Measurements from ENCODE around the gene PSMD3.
"Not testable (repeated sequence)": the region's sequence is repeated elsewhere in the genome, so short reads cannot be mapped to it uniquely, and the experiment has no call there.

Gene PSMD3

DNA sequence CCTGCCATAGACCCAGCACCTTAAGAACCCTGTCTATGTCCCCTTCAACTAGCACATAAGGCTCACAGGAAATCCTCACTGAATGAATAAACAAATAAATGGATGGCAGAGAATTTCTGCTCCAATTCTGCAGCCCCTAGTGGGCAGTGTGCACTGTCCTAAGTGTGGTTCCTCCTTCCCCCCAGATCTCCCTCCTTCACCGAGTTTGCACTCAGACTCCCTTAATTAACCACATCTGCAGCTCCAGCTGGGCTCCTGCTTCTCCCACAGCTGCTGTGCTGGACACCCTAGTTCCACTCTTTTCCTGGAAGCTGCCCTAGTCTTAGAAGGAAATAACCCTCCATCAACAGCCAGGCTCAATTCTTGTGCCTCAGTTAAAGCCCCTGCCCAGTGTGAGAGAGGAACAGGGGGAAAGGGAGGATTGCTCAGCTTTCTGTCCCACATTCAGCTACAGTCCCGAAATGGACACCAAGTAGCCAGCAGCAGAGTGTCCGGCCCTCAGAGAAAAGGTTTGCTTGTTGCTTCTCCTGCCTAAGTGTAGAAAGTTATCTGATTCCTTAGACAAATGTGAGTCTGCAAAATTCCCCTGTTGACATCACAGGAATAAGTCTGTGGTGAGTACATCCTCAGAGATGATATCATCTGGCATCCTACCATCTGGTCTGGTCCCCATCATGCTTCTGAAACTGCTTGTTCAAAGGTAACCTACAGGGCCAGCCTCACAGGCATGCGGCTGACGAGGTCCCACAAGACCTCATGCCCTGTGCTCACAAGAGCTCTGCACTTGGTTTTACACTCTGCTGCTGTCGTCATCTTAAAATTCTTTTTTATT, 40.8 kb upstream of the PSMD3 start:
- H3K27ac ChIP-seq = no peak overlapping the region
- TF ChIP-seq, protein P1, sequence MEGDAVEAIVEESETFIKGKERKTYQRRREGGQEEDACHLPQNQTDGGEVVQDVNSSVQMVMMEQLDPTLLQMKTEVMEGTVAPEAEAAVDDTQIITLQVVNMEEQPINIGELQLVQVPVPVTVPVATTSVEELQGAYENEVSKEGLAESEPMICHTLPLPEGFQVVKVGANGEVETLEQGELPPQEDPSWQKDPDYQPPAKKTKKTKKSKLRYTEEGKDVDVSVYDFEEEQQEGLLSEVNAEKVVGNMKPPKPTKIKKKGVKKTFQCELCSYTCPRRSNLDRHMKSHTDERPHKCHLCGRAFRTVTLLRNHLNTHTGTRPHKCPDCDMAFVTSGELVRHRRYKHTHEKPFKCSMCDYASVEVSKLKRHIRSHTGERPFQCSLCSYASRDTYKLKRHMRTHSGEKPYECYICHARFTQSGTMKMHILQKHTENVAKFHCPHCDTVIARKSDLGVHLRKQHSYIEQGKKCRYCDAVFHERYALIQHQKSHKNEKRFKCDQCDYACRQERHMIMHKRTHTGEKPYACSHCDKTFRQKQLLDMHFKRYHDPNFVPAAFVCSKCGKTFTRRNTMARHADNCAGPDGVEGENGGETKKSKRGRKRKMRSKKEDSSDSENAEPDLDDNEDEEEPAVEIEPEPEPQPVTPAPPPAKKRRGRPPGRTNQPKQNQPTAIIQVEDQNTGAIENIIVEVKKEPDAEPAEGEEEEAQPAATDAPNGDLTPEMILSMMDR (IDR thresholded peaks at IDR 0.05) = peak; percentile 28
- no peak for TF ChIP-seq ZFX (IDR thresholded peaks at IDR 0.05; ENCODE audit: borderline replicate concordance)

DNA sequence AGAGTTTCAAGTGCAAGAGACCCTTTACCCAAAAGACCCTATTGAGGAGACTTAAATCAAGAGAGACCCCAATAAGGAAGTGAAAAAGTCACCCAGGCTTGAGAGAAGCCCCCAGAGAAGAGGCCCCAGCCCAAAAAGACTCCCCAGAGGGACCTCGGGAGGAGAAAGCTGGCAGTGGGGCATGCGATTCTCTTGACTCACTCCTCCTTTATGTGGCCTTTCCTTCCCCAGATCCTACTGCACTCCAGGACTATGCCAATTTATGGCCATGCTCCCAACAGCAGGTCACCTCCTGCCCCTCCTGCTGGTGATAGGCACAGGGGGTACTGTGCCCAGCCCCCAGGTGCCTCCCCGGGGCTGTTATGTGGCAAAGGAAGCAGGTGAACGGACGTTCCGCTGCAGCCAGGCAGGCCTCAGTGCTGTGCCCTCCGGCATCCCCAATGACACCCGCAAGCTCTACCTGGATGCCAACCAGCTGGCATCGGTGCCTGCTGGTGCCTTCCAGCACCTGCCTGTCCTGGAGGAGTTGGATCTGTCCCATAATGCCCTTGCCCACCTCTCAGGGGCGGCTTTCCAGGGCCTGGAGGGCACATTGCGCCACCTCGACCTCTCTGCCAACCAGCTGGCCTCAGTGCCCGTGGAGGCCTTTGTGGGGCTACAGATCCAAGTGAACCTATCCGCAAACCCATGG, 36.8 kb upstream of the PSMD3 start:
- TF ChIP-seq, protein P1 (IDR thresholded peaks at IDR 0.05) = no peak
- no peak for TF ChIP-seq ZFX (IDR thresholded peaks at IDR 0.05; ENCODE audit: borderline replicate concordance)

DNA sequence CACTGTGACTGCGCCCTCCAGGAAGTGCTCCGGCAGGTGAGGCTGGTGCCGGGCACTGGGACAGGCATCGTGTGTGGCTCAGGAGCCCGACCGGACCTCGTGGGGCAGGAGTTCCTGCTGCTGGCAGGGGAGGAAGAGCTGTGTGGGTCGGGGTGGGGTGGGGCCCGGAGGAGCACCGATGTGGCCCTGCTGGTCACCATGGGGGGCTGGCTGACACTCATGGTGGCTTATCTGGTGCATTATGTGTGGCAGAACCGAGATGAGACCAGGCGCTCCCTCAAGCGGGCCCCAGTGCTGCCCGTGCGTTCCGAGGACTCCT, 36.3 kb upstream of the PSMD3 start:
- TF ChIP-seq, protein P1 (IDR thresholded peaks at IDR 0.05) = no peak
- TF ChIP-seq ZFX (IDR thresholded peaks at IDR 0.05; ENCODE audit: borderline replicate concordance) = no peak
- H3K27ac ChIP-seq = no peak overlapping the region

More for the DNA sequence above, 36.8 kb upstream of the PSMD3 start:
- H3K27ac ChIP-seq = no peak overlapping the region

DNA sequence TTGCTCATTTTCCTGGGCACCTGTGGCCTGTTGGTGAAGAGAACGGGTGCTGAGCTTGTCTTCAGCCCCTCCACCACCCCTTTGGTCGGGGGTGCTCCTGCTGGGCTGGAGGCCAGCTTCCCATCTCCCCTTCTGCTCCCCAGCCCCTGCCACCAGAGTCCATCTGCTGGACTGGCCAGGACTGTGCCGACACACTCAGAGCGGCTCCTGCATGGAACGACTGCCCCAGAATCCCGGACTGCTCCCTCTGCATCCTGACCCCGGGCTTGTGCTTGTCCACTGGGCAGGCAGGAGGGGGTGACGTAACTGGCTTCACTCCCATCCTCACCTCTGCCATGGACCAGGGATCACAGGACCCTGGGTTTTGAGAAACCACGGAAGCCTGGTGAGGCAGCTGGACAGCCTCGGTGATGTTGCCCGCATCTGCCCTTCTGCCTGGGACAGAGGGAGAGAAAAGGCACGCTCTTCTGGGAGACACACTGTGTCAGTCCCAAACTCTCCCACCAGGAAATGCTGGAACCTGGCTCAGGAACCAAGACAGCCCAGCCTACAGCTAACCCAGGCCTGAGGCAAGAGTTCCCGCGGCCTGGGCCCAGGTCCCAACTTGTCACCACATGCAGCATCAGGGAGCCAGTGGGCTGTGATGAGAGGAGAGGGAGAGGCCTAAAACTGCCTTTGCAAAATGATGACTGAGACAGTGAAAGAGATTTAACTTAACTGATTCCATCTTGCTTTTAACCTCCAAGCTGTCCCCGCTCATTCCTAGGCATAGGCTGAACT, 33.9 kb upstream of the PSMD3 start:
- no peak overlapping the region for H3K27ac ChIP-seq

DNA sequence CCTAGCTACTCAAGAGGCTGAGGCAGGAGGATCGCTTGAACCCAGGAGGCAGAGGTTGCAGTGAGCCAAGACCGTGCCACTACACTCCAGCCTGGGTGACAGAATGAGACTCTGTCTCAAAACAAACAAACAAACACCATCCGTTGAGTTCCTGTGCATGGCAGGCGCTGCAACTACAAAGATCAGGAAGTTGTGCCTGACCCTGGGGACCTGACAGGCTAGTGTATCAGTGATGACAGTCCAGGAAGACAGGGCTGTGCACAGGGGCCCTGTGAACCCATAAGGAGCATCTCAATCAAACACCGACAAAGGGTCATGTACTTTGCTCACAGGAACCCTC, 32.1 kb upstream of the PSMD3 start:
- H3K27ac ChIP-seq = not testable (repeated sequence)

More for the DNA sequence above, 33.9 kb upstream of the PSMD3 start:
- TF ChIP-seq, protein P1 (IDR thresholded peaks at IDR 0.05) = no peak

DNA sequence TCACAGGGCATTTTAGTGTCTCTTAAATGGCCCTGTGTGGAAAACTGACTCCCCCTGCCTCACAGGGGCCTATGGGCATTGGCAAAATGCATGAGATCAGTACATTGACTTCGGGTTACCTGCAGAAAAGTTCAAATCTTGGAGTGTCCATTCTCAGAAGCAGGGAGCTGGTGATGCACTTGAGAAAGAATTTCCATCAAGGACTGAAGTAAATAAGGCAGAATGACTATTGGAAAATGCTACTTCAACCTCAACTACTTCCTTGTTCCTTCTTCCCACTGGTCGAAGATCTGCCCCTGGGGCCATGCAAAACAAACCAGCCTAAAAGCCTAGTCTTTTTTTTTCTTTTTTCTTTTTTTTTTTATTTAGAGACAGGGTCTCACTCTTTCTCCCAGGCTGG, 31.6 kb upstream of the PSMD3 start:
- no peak overlapping the region for H3K27ac ChIP-seq
- TF ChIP-seq ZFX (IDR thresholded peaks at IDR 0.05; ENCODE audit: borderline replicate concordance) = no peak
- TF ChIP-seq, protein P1 (IDR thresholded peaks at IDR 0.05) = no peak

DNA sequence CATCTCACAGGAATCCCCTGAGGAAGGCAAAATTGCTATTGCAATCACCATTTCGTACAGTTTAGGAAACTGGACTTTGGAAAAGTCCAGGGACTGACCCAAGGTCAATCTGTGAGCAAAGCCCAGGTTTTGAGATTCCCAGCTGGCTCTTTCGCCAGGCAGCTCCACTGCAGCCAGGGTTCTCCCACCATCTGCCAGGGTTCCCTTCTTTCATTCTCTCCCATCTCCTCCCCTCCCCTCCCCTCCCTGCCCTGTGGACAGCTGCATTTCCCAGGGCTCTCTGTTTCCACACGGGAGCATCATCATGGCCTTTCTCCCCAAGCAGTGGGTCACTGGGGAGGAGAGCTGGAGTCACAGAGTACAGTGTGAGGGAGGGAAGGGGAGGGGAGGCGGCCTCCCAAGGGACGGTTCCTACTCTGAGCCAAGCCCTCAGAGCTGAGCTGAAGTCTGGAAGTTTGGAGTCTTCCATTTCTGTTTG, 29.7 kb upstream of the PSMD3 start:
- no peak overlapping the region for H3K27ac ChIP-seq
- TF ChIP-seq, protein P1 (IDR thresholded peaks at IDR 0.05) = no peak
- TF ChIP-seq ZFX (IDR thresholded peaks at IDR 0.05; ENCODE audit: borderline replicate concordance) = no peak
